ENCODE data around the gene SCUBE2.
"Not testable (repeated sequence)": the region's sequence is repeated elsewhere in the genome, so short reads cannot be mapped to it uniquely, and the experiment has no call there.

SCUBE2 gene

DNA sequence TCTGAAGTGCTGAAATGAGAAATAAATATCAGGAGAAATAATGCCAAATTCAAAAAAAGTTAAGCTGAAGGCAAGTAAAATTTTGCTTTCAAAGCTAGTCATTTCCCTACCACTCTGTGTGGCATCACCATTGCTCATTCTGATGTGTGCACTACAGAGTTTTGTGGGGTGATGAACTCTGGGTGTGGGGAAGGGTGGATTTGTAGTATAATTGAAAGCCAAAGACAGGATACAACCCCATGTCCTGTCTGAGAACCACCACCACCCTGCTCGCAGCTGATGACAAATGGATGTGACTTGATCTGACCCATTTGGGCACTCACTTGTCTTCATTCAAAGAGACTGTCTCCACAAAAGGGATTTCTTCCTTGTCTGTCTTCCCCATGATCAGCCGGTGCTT lies 107.8 kb downstream of the SCUBE2 start:
- H3K27ac ChIP-seq (ENCODE audit: low read depth, low read length): no peak overlapping the region
- H3K4me3 ChIP-seq (ENCODE audit: low read length): no peak overlapping the region
- no peaks in the 10 kb centered on the region for H3K27me3 ChIP-seq (ENCODE audit: control insufficient read depth, insufficient read depth, low read length)
- H3K4me1 ChIP-seq (ENCODE audit: control insufficient read depth, insufficient read depth, low read length): no peaks in the 10 kb centered on the region
- no peak overlapping the region for H3K9ac ChIP-seq (ENCODE audit: low read length)
- no peaks in the 10 kb centered on the region for H3K36me3 ChIP-seq (ENCODE audit: control insufficient read depth, insufficient read depth, low read length)

- Histone ChIP-seq H3K36me3 (ENCODE audit: control insufficient read depth, insufficient read depth, low read length) (no peaks in the 10 kb centered on the region), H3K27me3 (ENCODE audit: control insufficient read depth, insufficient read depth, low read length) (no peaks in the 10 kb centered on the region), H3K27ac (ENCODE audit: low read depth, low read length) (no peak overlapping the region), H3K4me3 (ENCODE audit: low read length) (no peak overlapping the region), H3K4me1 (ENCODE audit: control insufficient read depth, insufficient read depth, low read length) (no peaks in the 10 kb centered on the region), H3K9ac (ENCODE audit: low read length) (no peak overlapping the region)
These were observed 110.9 kb downstream of the SCUBE2 start for GRCh38 chr11:8980485-8980884.

- not testable (repeated sequence) for H3K4me3 ChIP-seq (ENCODE audit: low read length); H3K27me3 ChIP-seq (ENCODE audit: control insufficient read depth, insufficient read depth, low read length); H3K27ac ChIP-seq (ENCODE audit: low read depth, low read length); H3K9ac ChIP-seq (ENCODE audit: low read length); H3K4me1 ChIP-seq (ENCODE audit: control insufficient read depth, insufficient read depth, low read length); H3K36me3 ChIP-seq (ENCODE audit: control insufficient read depth, insufficient read depth, low read length)
These were observed 112.0 kb downstream of the SCUBE2 start for GRCh38 chr11:8979365-8979764.

- Histone ChIP-seq H3K27me3 (ENCODE audit: control insufficient read depth, insufficient read depth, low read length) (no peaks in the 10 kb centered on the region), H3K9ac (ENCODE audit: low read length) (no peak overlapping the region), H3K4me1 (ENCODE audit: control insufficient read depth, insufficient read depth, low read length) (no peaks in the 10 kb centered on the region), H3K27ac (ENCODE audit: low read depth, low read length) (no peak overlapping the region), H3K36me3 (ENCODE audit: control insufficient read depth, insufficient read depth, low read length) (no peaks in the 10 kb centered on the region), H3K4me3 (ENCODE audit: low read length) (no peak overlapping the region)
These were observed 118.3 kb downstream of the SCUBE2 start for GRCh38 chr11:8973121-8973520.

GRCh38 chr11:8971924-8972316 lies 119.5 kb downstream of the SCUBE2 start:
- Histone ChIP-seq H3K4me1 (ENCODE audit: control insufficient read depth, insufficient read depth, low read length) (no peaks in the 10 kb centered on the region), H3K4me3 (ENCODE audit: low read length) (no peak overlapping the region), H3K27me3 (ENCODE audit: control insufficient read depth, insufficient read depth, low read length) (no peaks in the 10 kb centered on the region), H3K36me3 (ENCODE audit: control insufficient read depth, insufficient read depth, low read length) (no peaks in the 10 kb centered on the region), H3K9ac (ENCODE audit: low read length) (no peak overlapping the region), H3K27ac (ENCODE audit: low read depth, low read length) (no peak overlapping the region)

DNA sequence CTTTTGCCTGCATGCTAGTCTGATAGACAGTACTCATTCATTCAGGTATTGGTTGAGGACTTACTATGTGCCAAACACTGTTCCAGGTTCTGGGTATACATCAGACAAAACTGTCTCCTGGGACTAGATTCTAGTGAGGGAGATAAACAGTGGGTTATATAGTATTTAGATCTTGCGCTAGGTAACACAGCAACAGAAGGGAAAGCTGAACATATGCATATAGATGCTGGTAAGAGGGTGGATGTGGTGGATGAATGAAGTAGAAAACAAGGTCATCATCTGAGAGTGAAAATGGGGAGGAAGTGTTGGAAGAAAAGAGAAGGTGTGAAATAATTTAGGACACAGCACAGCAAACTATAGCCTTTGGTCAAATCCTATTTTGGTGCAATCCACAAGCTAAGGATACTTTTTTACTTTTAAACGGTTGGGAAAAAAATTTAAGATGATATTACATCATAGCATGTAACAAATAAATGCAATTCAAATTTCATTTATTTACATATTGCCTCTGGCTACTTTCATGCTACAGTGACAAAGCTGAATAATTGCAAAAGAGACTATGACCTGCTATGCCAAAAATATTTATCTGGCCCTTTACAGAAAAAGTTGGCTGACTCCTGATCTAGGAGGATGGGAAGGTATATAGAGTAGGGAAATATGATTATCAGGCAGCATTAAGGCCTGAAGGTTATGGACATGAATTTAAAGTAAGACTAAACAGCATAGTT lies 120.0 kb downstream of the SCUBE2 start:
- no peaks in the 10 kb centered on the region for H3K36me3 ChIP-seq (ENCODE audit: control insufficient read depth, insufficient read depth, low read length)
- no peaks in the 10 kb centered on the region for H3K4me1 ChIP-seq (ENCODE audit: control insufficient read depth, insufficient read depth, low read length)
- H3K9ac ChIP-seq (ENCODE audit: low read length): no peak overlapping the region
- H3K4me3 ChIP-seq (ENCODE audit: low read length): no peak overlapping the region
- H3K27me3 ChIP-seq (ENCODE audit: control insufficient read depth, insufficient read depth, low read length): no peaks in the 10 kb centered on the region
- no peak overlapping the region for H3K27ac ChIP-seq (ENCODE audit: low read depth, low read length)

All from rectal smooth muscle tissue (tissue), 1 donor.